ENCODE measurements around the gene ENOX1.

DNA sequence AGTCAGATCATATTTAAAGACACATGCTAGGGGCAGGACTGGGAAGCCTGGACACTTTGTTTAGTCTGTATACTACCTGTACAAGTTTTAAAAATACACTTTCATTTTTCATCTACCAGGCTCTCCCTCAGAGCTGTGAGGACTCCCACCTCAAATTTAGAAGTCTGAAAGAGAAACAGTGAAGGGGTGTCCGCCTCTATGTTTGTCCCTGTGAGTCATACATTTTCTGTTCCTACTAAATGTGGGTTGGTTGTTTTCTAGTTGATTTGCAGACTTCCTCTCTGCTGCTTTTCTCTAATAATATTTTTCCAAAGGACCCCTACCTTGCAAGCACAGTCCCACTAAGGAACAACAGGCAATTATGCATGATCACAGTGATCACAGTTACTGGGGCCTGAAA is 110.5 kb downstream of the ENOX1 start:
- TF ChIP-seq ZFX (IDR thresholded peaks at IDR 0.05; ENCODE audit: borderline replicate concordance), result no peak
- TF ChIP-seq, protein P1, sequence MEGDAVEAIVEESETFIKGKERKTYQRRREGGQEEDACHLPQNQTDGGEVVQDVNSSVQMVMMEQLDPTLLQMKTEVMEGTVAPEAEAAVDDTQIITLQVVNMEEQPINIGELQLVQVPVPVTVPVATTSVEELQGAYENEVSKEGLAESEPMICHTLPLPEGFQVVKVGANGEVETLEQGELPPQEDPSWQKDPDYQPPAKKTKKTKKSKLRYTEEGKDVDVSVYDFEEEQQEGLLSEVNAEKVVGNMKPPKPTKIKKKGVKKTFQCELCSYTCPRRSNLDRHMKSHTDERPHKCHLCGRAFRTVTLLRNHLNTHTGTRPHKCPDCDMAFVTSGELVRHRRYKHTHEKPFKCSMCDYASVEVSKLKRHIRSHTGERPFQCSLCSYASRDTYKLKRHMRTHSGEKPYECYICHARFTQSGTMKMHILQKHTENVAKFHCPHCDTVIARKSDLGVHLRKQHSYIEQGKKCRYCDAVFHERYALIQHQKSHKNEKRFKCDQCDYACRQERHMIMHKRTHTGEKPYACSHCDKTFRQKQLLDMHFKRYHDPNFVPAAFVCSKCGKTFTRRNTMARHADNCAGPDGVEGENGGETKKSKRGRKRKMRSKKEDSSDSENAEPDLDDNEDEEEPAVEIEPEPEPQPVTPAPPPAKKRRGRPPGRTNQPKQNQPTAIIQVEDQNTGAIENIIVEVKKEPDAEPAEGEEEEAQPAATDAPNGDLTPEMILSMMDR (IDR thresholded peaks at IDR 0.05), result no peak
